ENCODE measurements around the gene NR5A1.

The NR5A1 gene

GRCh38 chr9:124452841-124453585 lies 54.2 kb downstream of the NR5A1 start:
- Histone ChIP-seq H3K9me3 (ENCODE audit: insufficient read depth, low read depth, low read length) (no peaks in the 10 kb centered on the region), H3K9ac (ENCODE audit: low read depth, low read length) (no peak overlapping the region), H3K27ac (ENCODE audit: low read length) (no peak overlapping the region), H3K27me3 (ENCODE audit: insufficient read depth, low read length) (peaks cover 39% of the 10 kb centered on the region), H3K4me3 (ENCODE audit: low read length) (peak overlapping the region; percentile 50; the same call in 1 of the 2 replicates), H3K4me1 (ENCODE audit: insufficient read depth, low read length) (peaks cover 4% of the 10 kb centered on the region; the same call in 1 of the 2 replicates), H3K36me3 (ENCODE audit: insufficient read depth, low read depth, low read length) (no peaks in the 10 kb centered on the region)

GRCh38 chr9:124452326-124452725 lies 54.9 kb downstream of the NR5A1 start:
- H3K4me1 ChIP-seq (ENCODE audit: insufficient read depth, low read length), result peaks cover 4% of the 10 kb centered on the region; the same call in 1 of the 2 replicates
- H3K27me3 ChIP-seq (ENCODE audit: insufficient read depth, low read length), result peaks cover 39% of the 10 kb centered on the region
- H3K27ac ChIP-seq (ENCODE audit: low read length), result no peak overlapping the region
- H3K36me3 ChIP-seq (ENCODE audit: insufficient read depth, low read depth, low read length), result no peaks in the 10 kb centered on the region
- H3K9ac ChIP-seq (ENCODE audit: low read depth, low read length), result no peak overlapping the region
- no peak overlapping the region for H3K4me3 ChIP-seq (ENCODE audit: low read length)
- H3K9me3 ChIP-seq (ENCODE audit: insufficient read depth, low read depth, low read length), result no peaks in the 10 kb centered on the region

- Histone ChIP-seq H3K9ac (ENCODE audit: low read depth, low read length) (peak overlapping the region; percentile 54; the same call in 1 of the 2 replicates), H3K4me3 (ENCODE audit: low read length) (peak overlapping the region; percentile 71), H3K36me3 (ENCODE audit: insufficient read depth, low read depth, low read length) (no peaks in the 10 kb centered on the region)
Observed at GRCh38 chr9:124450931-124451661, 56.1 kb downstream of the NR5A1 start.

GRCh38 chr9:124450241-124450924 lies 56.8 kb downstream of the NR5A1 start, which contains the start of gene ADGRD2:
Gene ADGRD2 (plus strand): TSS chr9:124450451. CDS start chr9:124451667, 1,216 bp downstream.
- peaks cover 4% of the 10 kb centered on the region; the same call in 1 of the 2 replicates for H3K4me1 ChIP-seq (ENCODE audit: insufficient read depth, low read length)
- no peak within 1 kb of the TSS for H3K27ac ChIP-seq (ENCODE audit: low read length)
- no peaks in the 10 kb centered on the region for H3K36me3 ChIP-seq (ENCODE audit: insufficient read depth, low read depth, low read length)
- peak within 1 kb of the TSS; percentile 54; the same call in 1 of the 2 replicates for H3K9ac ChIP-seq (ENCODE audit: low read depth, low read length)
- H3K4me3 ChIP-seq (ENCODE audit: low read length), result peak within 1 kb of the TSS; percentile 71
- H3K27me3 ChIP-seq (ENCODE audit: insufficient read depth, low read length), result peaks cover 39% of the 10 kb centered on the region
- no peaks in the 10 kb centered on the region for H3K9me3 ChIP-seq (ENCODE audit: insufficient read depth, low read depth, low read length)

More at GRCh38 chr9:124450931-124451661, 56.1 kb downstream of the NR5A1 start:
- peaks cover 4% of the 10 kb centered on the region; the same call in 1 of the 2 replicates for H3K4me1 ChIP-seq (ENCODE audit: insufficient read depth, low read length)
- no peak overlapping the region for H3K27ac ChIP-seq (ENCODE audit: low read length)
- H3K27me3 ChIP-seq (ENCODE audit: insufficient read depth, low read length), result peaks cover 39% of the 10 kb centered on the region
- no peaks in the 10 kb centered on the region for H3K9me3 ChIP-seq (ENCODE audit: insufficient read depth, low read depth, low read length)

- Histone ChIP-seq H3K27me3 (ENCODE audit: insufficient read depth, low read length) (peaks cover 39% of the 10 kb centered on the region), H3K27ac (ENCODE audit: low read length) (no peak overlapping the region), H3K9ac (ENCODE audit: low read depth, low read length) (no peak overlapping the region), H3K4me3 (ENCODE audit: low read length) (no peak overlapping the region), H3K4me1 (ENCODE audit: insufficient read depth, low read length) (peaks cover 4% of the 10 kb centered on the region; the same call in 1 of the 2 replicates), H3K9me3 (ENCODE audit: insufficient read depth, low read depth, low read length) (no peaks in the 10 kb centered on the region), H3K36me3 (ENCODE audit: insufficient read depth, low read depth, low read length) (no peaks in the 10 kb centered on the region)
Observed at GRCh38 chr9:124449381-124450151, 57.6 kb downstream of the NR5A1 start.

GRCh38 chr9:124448019-124448418 lies 59.2 kb downstream of the NR5A1 start:
- H3K4me1 ChIP-seq (ENCODE audit: insufficient read depth, low read length), result peaks cover 4% of the 10 kb centered on the region; the same call in 1 of the 2 replicates
- no peak overlapping the region for H3K9ac ChIP-seq (ENCODE audit: low read depth, low read length)
- H3K27me3 ChIP-seq (ENCODE audit: insufficient read depth, low read length), result peaks cover 26% of the 10 kb centered on the region
- H3K27ac ChIP-seq (ENCODE audit: low read length), result no peak overlapping the region
- no peaks in the 10 kb centered on the region for H3K36me3 ChIP-seq (ENCODE audit: insufficient read depth, low read depth, low read length)
- H3K9me3 ChIP-seq (ENCODE audit: insufficient read depth, low read depth, low read length), result no peaks in the 10 kb centered on the region
- H3K4me3 ChIP-seq (ENCODE audit: low read length), result no peak overlapping the region

GRCh38 chr9:124447297-124447661 lies 59.9 kb downstream of the NR5A1 start:
- Histone ChIP-seq H3K9me3 (ENCODE audit: insufficient read depth, low read depth, low read length) (no peaks in the 10 kb centered on the region), H3K4me1 (ENCODE audit: insufficient read depth, low read length) (peaks cover 4% of the 10 kb centered on the region; the same call in 1 of the 2 replicates), H3K4me3 (ENCODE audit: low read length) (no peak overlapping the region), H3K9ac (ENCODE audit: low read depth, low read length) (no peak overlapping the region), H3K36me3 (ENCODE audit: insufficient read depth, low read depth, low read length) (no peaks in the 10 kb centered on the region), H3K27ac (ENCODE audit: low read length) (no peak overlapping the region), H3K27me3 (ENCODE audit: insufficient read depth, low read length) (peaks cover 19% of the 10 kb centered on the region)

GRCh38 chr9:124444166-124444565 lies 63.0 kb downstream of the NR5A1 start:
- no peaks in the 10 kb centered on the region for H3K27me3 ChIP-seq (ENCODE audit: insufficient read depth, low read length)
- H3K27ac ChIP-seq (ENCODE audit: low read length), result no peak overlapping the region
- H3K4me1 ChIP-seq (ENCODE audit: insufficient read depth, low read length), result no peaks in the 10 kb centered on the region
- no peak overlapping the region for H3K4me3 ChIP-seq (ENCODE audit: low read length)
- no peaks in the 10 kb centered on the region for H3K36me3 ChIP-seq (ENCODE audit: insufficient read depth, low read depth, low read length)
- no peak overlapping the region for H3K9ac ChIP-seq (ENCODE audit: low read depth, low read length)
- no peaks in the 10 kb centered on the region for H3K9me3 ChIP-seq (ENCODE audit: insufficient read depth, low read depth, low read length)

- Histone ChIP-seq H3K9me3 (ENCODE audit: insufficient read depth, low read depth, low read length) (no peaks in the 10 kb centered on the region), H3K9ac (ENCODE audit: low read depth, low read length) (no peak overlapping the region), H3K4me3 (ENCODE audit: low read length) (no peak overlapping the region), H3K27me3 (ENCODE audit: insufficient read depth, low read length) (no peaks in the 10 kb centered on the region), H3K36me3 (ENCODE audit: insufficient read depth, low read depth, low read length) (no peaks in the 10 kb centered on the region), H3K27ac (ENCODE audit: low read length) (no peak overlapping the region), H3K4me1 (ENCODE audit: insufficient read depth, low read length) (no peaks in the 10 kb centered on the region)
Observed at GRCh38 chr9:124443625-124444024, 63.6 kb downstream of the NR5A1 start.

GRCh38 chr9:124442826-124443225 lies 64.4 kb downstream of the NR5A1 start:
- Histone ChIP-seq H3K4me3 (ENCODE audit: low read length) (no peak overlapping the region), H3K36me3 (ENCODE audit: insufficient read depth, low read depth, low read length) (no peaks in the 10 kb centered on the region), H3K4me1 (ENCODE audit: insufficient read depth, low read length) (no peaks in the 10 kb centered on the region), H3K27me3 (ENCODE audit: insufficient read depth, low read length) (no peaks in the 10 kb centered on the region), H3K27ac (ENCODE audit: low read length) (no peak overlapping the region), H3K9me3 (ENCODE audit: insufficient read depth, low read depth, low read length) (no peaks in the 10 kb centered on the region), H3K9ac (ENCODE audit: low read depth, low read length) (no peak overlapping the region)

- H3K27me3 ChIP-seq (ENCODE audit: insufficient read depth, low read length), result no peaks in the 10 kb centered on the region
- no peak overlapping the region for H3K27ac ChIP-seq (ENCODE audit: low read length)
- no peak overlapping the region for H3K4me3 ChIP-seq (ENCODE audit: low read length)
Observed at GRCh38 chr9:124442379-124442778, 64.8 kb downstream of the NR5A1 start.

More at GRCh38 chr9:124442379-124442778, 64.8 kb downstream of the NR5A1 start:
- Histone ChIP-seq H3K9ac (ENCODE audit: low read depth, low read length) (no peak overlapping the region), H3K36me3 (ENCODE audit: insufficient read depth, low read depth, low read length) (no peaks in the 10 kb centered on the region), H3K4me1 (ENCODE audit: insufficient read depth, low read length) (no peaks in the 10 kb centered on the region), H3K9me3 (ENCODE audit: insufficient read depth, low read depth, low read length) (no peaks in the 10 kb centered on the region)

Measured in iPS-20b (cell line).